Fibroblast of skin of left quadriceps (primary cell): ENCODE results near the gene UBE2C.
A peak's percentile ranks its signal among the peaks of the same experiment; 100 is the strongest.

Experiments
- DNase-seq, 2 experiments: peaks; one replicate each; pipeline ENCODE4 v3.0.0-alpha.2; 2013; ENCODE audit warnings: low read depth in 2 of 2

UBE2C gene

GRCh38 chr20:45833030-45833882 is 20.8 kb downstream of the UBE2C start, which contains the start of gene SNX21:
Gene SNX21 (plus strand): TSS chr20:45833799. CDS start chr20:45833920, 121 bp downstream.
- DNase-seq: peak; percentile 77 to 79

DNA sequence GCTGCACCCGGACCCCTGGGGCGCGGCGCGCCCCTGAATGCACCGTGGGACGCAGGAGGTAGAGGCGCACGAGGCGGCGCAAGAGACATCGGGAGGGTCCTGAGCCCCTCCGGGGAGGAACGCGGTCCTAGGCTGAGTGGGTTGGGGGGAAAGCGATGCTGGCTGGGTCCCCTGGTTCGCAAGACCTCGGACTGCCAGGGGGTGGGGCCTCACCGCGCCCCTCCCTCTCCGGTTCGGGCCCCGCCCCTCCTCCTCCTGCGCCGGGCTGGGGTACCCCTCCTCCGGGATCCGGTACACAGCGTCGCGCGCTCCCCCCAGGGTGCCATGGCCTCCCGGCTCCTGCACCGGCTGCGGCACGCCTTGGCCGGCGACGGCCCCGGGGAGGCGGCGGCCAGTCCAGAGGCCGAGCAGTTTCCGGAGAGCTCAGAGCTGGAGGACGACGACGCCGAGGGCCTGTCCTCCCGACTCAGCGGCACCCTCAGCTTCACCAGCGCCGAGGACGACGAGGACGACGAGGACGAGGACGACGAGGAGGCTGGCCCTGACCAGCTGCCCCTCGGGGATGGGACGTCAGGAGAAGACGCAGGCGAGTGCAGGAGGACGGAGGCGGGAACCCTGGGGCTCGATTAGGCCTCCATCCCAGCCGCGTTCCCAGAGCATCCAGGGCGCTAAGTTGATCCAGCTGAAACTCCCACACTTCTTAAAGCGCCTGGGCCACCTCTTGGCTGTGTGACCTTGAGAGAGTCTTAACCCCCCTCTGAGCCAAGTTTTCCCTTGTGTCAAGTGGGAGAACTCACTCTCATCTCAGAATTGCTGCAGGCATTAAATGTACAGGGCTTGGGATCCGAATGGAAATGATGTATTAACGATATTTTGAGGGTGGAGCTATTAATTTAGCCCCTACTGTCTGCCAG is 21.7 kb downstream of the UBE2C start:
- peak; percentile 29 to 38 for DNase-seq

GRCh38 chr20:45834797-45835161 is 22.3 kb downstream of the UBE2C start:
- no peak for DNase-seq

DNA sequence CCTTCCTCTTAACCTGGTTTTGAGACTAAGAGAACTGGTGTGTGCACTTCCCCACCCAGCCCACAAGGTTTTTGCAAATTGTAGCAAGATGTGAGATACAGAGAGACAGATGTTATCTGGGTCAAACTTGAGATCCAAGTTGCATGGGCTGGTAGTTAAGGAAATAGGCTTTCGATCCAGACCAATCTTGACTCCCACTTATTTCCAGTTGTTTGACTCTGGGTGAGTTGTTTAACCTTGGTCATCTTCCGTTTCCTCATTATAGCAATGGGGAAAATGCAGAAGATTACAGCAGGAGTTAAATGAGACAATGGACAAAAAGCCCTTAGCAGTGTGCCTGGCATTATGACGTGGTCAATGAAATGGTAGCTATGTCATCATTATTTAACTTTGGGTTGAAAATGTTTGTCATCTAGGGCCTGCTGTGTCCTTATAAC is 22.9 kb downstream of the UBE2C start:
- no peak for DNase-seq

GRCh38 chr20:45835825-45836224 is 23.4 kb downstream of the UBE2C start:
- DNase-seq: no peak

DNA sequence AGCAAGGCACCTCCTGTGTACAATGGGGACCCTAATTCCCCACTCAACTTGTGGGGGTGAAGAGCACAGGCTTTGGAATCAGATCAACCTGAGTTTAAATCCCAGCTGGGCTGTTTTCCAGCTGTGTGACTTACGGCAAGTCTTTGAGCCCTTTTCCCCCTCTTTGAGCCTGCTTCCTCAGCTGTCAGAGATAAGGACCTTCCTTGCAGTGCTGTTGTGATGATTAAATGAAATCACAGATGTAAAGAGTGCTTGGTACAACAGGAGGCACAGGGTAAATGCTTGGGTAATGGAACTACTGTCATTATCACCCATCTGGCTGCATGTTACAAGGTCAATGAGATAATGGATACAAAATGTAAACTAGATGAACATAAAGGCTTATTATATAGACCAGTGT is 24.4 kb downstream of the UBE2C start:
- no peak for DNase-seq

DNA sequence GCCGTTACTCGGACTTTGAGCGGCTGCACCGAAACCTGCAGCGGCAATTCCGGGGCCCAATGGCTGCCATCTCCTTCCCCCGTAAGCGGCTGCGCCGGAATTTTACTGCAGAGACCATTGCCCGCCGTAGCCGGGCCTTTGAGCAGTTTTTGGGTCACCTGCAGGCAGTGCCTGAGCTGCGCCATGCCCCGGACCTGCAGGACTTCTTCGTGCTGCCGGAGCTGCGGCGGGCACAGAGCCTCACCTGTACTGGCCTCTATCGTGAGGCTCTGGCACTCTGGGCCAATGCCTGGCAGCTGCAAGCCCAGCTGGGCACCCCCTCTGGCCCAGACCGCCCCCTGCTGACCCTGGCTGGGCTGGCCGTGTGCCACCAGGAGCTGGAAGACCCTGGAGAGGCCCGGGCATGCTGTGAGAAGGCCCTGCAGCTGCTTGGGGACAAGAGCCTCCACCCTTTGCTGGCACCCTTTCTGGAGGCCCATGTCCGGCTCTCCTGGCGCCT is 28.3 kb downstream of the UBE2C start:
- no peak for DNase-seq

DNA sequence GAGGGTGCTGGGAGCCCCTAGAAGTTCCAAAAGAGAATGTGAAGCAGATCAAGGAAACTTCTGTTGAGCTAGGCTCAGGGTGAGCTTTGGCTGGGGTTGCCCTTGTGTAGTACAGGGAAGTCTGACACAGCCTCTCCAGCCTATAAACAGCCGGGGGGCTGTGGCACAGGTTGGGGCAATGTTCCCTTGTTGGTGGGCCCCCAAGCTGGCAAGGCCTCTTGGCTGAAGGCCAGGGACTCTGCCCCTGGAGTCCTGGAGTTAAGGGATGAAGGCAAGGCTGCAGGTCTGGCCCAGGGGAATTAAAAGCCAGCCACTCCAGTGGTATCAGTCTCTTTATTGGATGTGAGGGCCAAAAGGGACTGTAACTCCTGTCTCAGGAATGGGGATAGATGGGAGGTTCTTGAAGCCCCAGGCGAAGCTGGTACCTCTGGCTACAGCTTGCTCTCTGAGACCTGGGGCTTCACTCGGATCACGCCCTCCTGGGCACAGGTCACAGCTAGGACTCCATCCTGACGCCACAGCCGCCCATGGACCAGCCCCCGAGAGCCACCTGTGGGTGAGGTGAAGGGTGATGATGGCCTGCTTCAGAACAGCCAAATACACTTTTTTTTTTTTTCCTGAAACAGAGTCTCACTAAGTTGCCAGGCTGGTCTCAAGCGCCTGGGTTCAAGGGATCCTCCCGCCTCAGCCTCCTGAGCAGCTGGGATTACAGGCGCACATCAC is 29.1 kb downstream of the UBE2C start:
- no peak for DNase-seq

GRCh38 chr20:45842169-45842812 is 29.8 kb downstream of the UBE2C start:
- no peak for DNase-seq

GRCh38 chr20:45843506-45843905 is 31.1 kb downstream of the UBE2C start:
- DNase-seq: no peak

GRCh38 chr20:45845452-45845851 is 33.0 kb downstream of the UBE2C start:
- no peak for DNase-seq

DNA sequence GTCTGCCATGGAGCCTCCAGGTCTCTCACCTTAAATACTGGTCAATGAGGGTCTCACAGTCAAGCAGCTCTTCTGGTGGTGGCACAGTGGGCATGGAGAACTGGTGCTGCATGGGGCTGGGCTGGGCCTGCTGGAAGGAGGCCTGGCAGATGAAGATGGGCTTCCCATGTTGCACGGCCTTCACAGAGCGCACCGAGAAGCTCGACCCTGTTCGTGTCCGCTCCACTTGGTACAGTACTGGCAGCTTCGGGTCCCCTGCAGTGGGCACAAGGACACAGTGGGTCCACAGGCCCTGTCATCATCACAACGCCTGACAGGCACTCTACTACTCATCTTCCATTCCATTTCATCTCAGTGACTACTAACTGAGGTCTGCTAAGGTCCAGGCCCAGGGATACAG is 36.0 kb downstream of the UBE2C start:
- no peak for DNase-seq

DNA sequence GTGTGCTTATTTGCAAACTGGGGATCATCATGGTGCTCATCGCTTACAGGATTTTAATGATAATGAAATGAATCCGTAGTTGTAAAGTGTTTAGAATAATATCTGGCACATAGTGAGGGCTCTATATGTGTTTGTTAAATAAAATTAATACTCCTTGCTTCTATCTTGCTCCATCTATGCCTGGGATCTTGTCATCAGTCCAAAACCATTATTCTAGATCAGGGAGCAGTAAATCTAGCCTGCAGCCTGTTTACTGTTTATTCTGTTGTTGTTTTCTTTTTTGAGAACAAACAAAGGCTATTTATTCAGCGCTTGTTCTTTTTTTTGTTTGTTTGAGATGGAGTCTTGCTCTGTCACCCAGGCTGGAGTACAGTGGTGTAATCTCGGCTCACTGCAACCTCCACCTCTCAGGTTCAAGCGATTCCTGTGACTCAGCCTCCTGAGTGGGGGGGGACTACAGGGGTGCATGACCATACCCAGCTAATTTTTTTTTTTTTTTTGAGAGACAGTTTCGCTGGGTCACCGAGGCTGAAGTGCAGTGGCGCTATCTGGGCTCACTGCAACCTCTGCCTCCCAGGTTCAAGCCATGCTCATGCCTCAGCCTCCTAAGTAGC is 36.6 kb downstream of the UBE2C start:
- no peak for DNase-seq

- no peak for DNase-seq
Observed at GRCh38 chr20:45850238-45850637, 37.8 kb downstream of the UBE2C start.

DNA sequence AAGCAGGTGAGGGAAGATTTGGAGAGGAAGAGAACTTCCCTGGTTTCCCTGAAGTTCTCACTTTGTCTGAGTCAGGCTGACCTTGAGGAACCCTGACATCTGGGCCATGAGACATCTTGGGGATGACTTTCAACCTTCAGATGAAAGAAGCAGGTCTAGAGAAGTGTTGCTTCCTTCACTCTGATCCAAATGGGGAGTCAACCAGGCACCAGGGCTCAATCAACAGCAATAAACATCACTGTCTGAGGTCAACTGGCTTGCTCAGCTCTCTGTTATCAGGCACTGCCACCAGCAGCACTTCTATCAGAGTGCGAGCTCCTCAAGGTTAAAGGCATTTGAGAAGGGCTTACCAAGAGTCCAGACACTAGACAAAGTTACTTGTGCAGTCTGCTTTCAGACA is 38.5 kb downstream of the UBE2C start:
- DNase-seq: no peak

DNA sequence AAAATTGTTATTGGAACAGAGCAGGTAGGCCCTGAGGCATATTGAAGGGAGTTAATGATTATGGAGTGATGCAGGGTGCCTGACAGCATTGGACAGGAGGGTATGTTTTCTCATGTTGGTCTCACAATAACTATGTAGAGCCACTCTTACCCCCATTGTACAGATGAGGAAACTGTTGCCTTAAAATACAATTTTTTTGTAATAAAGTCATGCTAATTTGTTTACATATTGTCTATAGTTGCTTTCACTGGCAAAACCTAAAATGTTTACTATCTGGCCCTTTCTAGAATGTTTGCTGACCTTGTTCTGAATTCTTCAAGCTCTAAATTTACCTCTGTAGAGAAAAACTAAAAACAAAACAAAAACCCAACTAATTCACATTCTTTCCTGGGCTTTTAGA is 39.1 kb downstream of the UBE2C start:
- no peak for DNase-seq

- DNase-seq: no peak
Observed at GRCh38 chr20:45852326-45852725, 39.9 kb downstream of the UBE2C start.

DNA sequence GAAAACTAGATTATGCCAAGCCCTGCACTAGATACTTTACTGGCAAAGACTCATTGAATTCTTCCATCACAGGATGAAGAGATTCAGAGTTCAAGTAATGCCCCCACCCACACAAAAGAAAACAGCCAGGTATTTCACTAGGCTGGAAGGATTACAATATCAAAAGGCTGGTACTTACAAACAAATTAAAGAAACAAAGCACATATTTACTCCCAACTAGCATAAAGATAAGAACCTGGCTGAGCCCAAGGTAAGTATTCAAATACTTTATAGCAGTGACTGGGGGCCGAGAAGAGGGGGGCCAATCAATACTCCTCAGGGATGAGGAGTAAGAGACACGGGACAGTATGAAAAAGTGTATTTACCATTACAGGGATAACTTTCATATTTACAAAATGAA is 41.0 kb downstream of the UBE2C start:
- DNase-seq: no peak

GRCh38 chr20:45857114-45857881 is 44.9 kb downstream of the UBE2C start, which contains the start of the genes ACOT8 and ZSWIM3:
Gene ACOT8 (minus strand): TSS chr20:45857392. CDS start chr20:45857315, 77 bp downstream.
Gene ZSWIM3 (plus strand): TSS chr20:45857614. CDS start chr20:45857826, 212 bp downstream.
- DNase-seq: peak; percentile 100

DNA sequence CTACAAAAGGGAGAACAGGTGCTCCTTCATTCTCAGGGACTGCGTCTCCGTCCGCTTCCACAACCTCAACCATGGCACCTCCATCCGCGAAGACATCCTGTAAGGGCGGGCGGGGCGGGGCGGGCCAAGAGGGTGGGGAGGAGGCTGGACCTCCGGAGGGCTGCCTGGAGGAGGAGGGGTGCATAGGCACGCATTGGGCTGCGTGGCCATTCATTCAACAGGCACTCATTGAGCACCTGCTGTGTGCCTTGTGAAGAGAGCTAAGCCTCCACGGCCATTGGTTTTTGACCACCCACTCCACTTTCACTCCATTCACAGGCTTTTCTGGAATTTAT is 45.4 kb downstream of the UBE2C start:
- DNase-seq: no peak
